Measurements from ENCODE around the gene DVL1.

DNA sequence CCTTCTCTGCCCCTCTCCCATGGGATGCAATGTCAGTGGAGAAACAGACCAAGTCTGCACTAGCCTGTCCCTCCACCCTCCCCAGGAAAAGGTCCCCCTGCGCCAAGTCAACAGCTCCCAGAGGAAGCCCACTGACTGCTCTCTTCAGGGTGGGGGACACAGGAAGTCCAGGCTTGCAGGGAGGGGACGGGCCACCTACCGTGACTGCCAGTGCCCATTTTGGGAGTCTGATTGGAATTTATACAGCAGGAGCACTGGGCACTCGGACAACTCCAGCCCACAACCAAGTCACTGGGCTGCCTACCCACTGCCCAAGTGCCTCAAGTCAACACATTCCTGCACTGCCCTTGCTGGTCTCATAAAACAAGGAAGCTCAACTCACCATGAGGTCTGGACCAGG lies 43.8 kb upstream of the DVL1 start:
- TF ChIP-seq, protein P1, sequence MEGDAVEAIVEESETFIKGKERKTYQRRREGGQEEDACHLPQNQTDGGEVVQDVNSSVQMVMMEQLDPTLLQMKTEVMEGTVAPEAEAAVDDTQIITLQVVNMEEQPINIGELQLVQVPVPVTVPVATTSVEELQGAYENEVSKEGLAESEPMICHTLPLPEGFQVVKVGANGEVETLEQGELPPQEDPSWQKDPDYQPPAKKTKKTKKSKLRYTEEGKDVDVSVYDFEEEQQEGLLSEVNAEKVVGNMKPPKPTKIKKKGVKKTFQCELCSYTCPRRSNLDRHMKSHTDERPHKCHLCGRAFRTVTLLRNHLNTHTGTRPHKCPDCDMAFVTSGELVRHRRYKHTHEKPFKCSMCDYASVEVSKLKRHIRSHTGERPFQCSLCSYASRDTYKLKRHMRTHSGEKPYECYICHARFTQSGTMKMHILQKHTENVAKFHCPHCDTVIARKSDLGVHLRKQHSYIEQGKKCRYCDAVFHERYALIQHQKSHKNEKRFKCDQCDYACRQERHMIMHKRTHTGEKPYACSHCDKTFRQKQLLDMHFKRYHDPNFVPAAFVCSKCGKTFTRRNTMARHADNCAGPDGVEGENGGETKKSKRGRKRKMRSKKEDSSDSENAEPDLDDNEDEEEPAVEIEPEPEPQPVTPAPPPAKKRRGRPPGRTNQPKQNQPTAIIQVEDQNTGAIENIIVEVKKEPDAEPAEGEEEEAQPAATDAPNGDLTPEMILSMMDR (IDR thresholded peaks at IDR 0.05; ENCODE audit: insufficient read depth, low read depth, low read length), result no peak
- TF ChIP-seq EZH2 (IDR thresholded peaks at IDR 0.05; ENCODE audit: insufficient read depth, low read length), result no peak
